ENCODE results near the gene ATP8A2. TPM values are rescaled to one million over a fixed set of nuclear protein-coding genes. Genes with fewer than 3 reads are reported as not detected.

Gene ATP8A2
- total RNA-seq, 6 donors from 2014 or later, result 0.55 to 1.5 (median 0.87) TPM

- TF ChIP-seq POLR2AphosphoS5 (IDR thresholded peaks at IDR 0.05) (no peak), CTCF (IDR thresholded peaks at IDR 0.05) (no peak), POLR2A (IDR thresholded peaks at IDR 0.05) (no peak), EP300 (IDR thresholded peaks at IDR 0.05) (no peak)
- DNase-seq (no peak), ATAC-seq (ENCODE audit: low FRiP score in 2 of 2) (no peak)
- 22 to 40% methylated on average over 1 of the region's 1 CpG for WGBS, 2 donors
- H3K36me3 ChIP-seq, result no peaks in the 10 kb centered on the region
- no peak overlapping the region for H3K4me3 ChIP-seq
- H3K4me1 ChIP-seq, result no peaks in the 10 kb centered on the region
- no peak overlapping the region for H3K27ac ChIP-seq
- no peaks in the 10 kb centered on the region for H3K27me3 ChIP-seq
- no peaks in the 10 kb centered on the region for H3K9me3 ChIP-seq
Measured at GRCh38 chr13:25379011-25379410, 7.2 kb downstream of the ATP8A2 start.

DNA sequence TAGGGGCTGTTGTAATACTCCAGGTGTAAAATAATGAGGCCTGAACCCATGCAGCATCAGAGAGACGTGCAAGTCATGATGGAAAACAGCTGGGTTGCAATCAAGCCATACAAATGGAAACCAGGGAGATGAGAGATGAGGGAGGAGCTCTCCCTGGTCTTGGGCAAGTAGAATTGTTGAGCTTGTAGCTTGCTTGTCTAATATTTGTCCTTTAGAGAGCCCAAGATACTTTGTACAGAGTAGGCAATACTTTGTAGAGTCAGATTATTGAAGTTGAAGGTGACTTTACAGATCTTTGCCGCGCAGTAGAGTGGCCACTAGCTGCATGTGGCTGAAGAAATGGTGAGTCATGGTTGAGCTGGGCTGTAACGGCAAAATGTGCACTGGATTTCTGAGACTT is 8.3 kb downstream of the ATP8A2 start:
- DNase-seq, result no peak
- Histone ChIP-seq H3K9me3 (no peaks in the 10 kb centered on the region), H3K4me3 (no peak overlapping the region), H3K27ac (no peak overlapping the region), H3K27me3 (no peaks in the 10 kb centered on the region), H3K36me3 (no peaks in the 10 kb centered on the region), H3K4me1 (no peaks in the 10 kb centered on the region)
- WGBS, 2 donors, result 81 to 82% methylated on average over 4 of the region's 4 CpGs
- TF ChIP-seq POLR2A (IDR thresholded peaks at IDR 0.05) (no peak), CTCF (IDR thresholded peaks at IDR 0.05) (no peak), POLR2AphosphoS5 (IDR thresholded peaks at IDR 0.05) (no peak), EP300 (IDR thresholded peaks at IDR 0.05) (no peak)
- no peak for ATAC-seq (ENCODE audit: low FRiP score in 2 of 2)

DNA sequence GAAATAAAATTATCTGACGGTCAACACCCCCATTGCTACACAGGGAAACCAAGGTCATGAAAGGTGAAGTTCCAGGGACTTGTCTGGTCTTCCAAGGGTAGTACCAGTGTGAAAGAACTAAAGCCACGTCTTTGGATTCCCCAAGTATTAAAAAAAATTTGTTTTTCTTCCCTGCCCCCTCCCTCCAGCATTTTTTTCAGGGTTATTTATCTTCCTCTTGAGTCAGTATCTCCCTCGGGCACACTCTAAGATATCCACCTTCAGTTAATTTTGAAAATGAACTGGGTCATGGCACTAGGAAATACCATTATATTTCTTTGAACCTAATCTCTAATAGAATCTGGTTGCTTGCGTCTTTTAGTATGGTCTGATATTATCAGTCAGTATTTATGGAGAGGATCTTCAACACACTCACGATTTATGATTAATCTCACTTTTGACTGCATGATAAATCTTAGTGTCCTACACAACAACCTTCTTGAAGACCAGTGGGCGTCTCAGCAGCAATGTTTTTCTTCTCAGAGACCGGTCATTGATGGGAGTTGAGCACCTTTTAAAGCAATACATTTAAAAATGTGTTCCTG is 9.1 kb downstream of the ATP8A2 start:
- H3K36me3 ChIP-seq, result no peaks in the 10 kb centered on the region
- H3K9me3 ChIP-seq, result no peaks in the 10 kb centered on the region
- ATAC-seq (ENCODE audit: low FRiP score in 2 of 2) (no peak), DNase-seq (no peak)
- H3K27ac ChIP-seq, result no peak overlapping the region
- H3K4me3 ChIP-seq, result no peak overlapping the region
- H3K4me1 ChIP-seq, result no peaks in the 10 kb centered on the region
- 66 to 71% methylated on average over 7 of the region's 7 CpGs for WGBS, 2 donors
- no peaks in the 10 kb centered on the region for H3K27me3 ChIP-seq
- no peak for TF ChIP-seq POLR2A (IDR thresholded peaks at IDR 0.05)
- TF ChIP-seq EP300 (IDR thresholded peaks at IDR 0.05), result no peak
- no peak for TF ChIP-seq CTCF (IDR thresholded peaks at IDR 0.05)
- no peak for TF ChIP-seq POLR2AphosphoS5 (IDR thresholded peaks at IDR 0.05)

- DNase-seq, result no peak
- WGBS, 2 donors, result 56 to 58% methylated on average over 4 of the region's 4 CpGs
- H3K36me3 ChIP-seq, result no peaks in the 10 kb centered on the region
- no peak overlapping the region for H3K4me3 ChIP-seq
- H3K27me3 ChIP-seq, result no peaks in the 10 kb centered on the region
- H3K4me1 ChIP-seq, result no peaks in the 10 kb centered on the region
- no peaks in the 10 kb centered on the region for H3K9me3 ChIP-seq
- H3K27ac ChIP-seq, result no peak overlapping the region
- ATAC-seq (ENCODE audit: low FRiP score in 2 of 2), result no peak
- no peak for TF ChIP-seq POLR2AphosphoS5 (IDR thresholded peaks at IDR 0.05)
Measured at GRCh38 chr13:25384758-25385410, 13.1 kb downstream of the ATP8A2 start.

DNA sequence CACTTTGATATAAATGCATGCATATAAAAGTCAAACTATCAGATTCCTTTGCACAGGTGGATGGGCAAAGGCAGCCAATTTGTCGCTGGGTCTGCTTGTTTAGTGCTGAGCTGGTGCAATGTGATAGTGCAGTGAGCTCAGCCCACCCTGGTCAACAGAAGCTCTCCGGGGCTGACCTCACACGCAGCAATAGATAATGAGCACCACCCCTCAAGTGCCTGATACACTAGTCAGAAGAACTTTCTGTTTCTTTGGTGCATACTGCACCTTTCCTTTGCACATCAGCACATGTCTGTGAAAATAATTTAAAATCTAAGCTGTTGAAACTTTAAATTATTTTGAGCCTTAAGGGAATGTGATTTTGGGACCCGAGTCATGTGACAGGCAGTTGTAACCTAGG is 20.2 kb downstream of the ATP8A2 start:
- ATAC-seq (ENCODE audit: low FRiP score in 2 of 2) (no peak), DNase-seq (no peak)
- H3K27ac ChIP-seq, result no peak overlapping the region
- no peak overlapping the region for H3K4me3 ChIP-seq
- no peaks in the 10 kb centered on the region for H3K9me3 ChIP-seq
- no peaks in the 10 kb centered on the region for H3K27me3 ChIP-seq
- 44 to 51% methylated on average over 4 of the region's 4 CpGs for WGBS, 2 donors
- no peaks in the 10 kb centered on the region for H3K36me3 ChIP-seq
- H3K4me1 ChIP-seq, result no peaks in the 10 kb centered on the region
- TF ChIP-seq POLR2AphosphoS5 (IDR thresholded peaks at IDR 0.05) (no peak), CTCF (IDR thresholded peaks at IDR 0.05) (no peak), POLR2A (IDR thresholded peaks at IDR 0.05) (no peak), EP300 (IDR thresholded peaks at IDR 0.05) (no peak)

All from upper lobe of left lung (tissue), 6 donors.